ENCODE measurements around the gene DPAGT1.

Gene DPAGT1

GRCh38 chr11:119130662-119131061 lies 29.0 kb upstream of the DPAGT1 start:
- no peak overlapping the region for H3K4me3 ChIP-seq (ENCODE audit: low read depth, low read length)
- no peak overlapping the region for H3K27ac ChIP-seq (ENCODE audit: extremely low read depth, low read depth, low read length)
- CTCF ChIA-PET: interaction anchor here (1.0 kb wide), 1 partner anchor 9 kb away, joined by 3 read pairs; no protein-coding TSS in a partner anchor
- TF ChIP-seq ZNF501 (tag by site-specific recombination; IDR thresholded peaks at IDR 0.05) (no peak), PRDM10 (tag by site-specific recombination; IDR thresholded peaks at IDR 0.05) (no peak), ZNF776 (tag by site-specific recombination; IDR thresholded peaks at IDR 0.05; ENCODE audit: borderline replicate concordance) (no peak), ZNF423 (tag by site-specific recombination; IDR thresholded peaks at IDR 0.05) (no peak), ZNF513 (tag by site-specific recombination; IDR thresholded peaks at IDR 0.05) (no peak), ZBTB11 (tag by site-specific recombination; conservative IDR thresholded peaks at IDR 0.05; ENCODE audit: low read depth) (no peak), SALL2 (tag by site-specific recombination; IDR thresholded peaks at IDR 0.05; ENCODE audit: borderline replicate concordance) (no peak), ZNF280C (tag by site-specific recombination; IDR thresholded peaks at IDR 0.05) (no peak), ZNF626 (tag by site-specific recombination; IDR thresholded peaks at IDR 0.05) (no peak), ZNF704 (tag by site-specific recombination; IDR thresholded peaks at IDR 0.05) (no peak), ZNF585B (tag by site-specific recombination; IDR thresholded peaks at IDR 0.05) (no peak)
- H3K9me3 ChIP-seq (ENCODE audit: control insufficient read depth, insufficient read depth, low read depth, low read length): no peaks in the 10 kb centered on the region
- POLR2A ChIA-PET: no interaction called here
- H3K36me3 ChIP-seq (ENCODE audit: control insufficient read depth in 2 of 2, insufficient read depth in 1 of 2, low read length in 2 of 2): peaks cover 10 to 55% of the 10 kb centered on the region in 2 experiments; a peak in 2 of 3 replicates
- H3K4me1 ChIP-seq (ENCODE audit: control insufficient read depth, insufficient read depth, low read length): no peaks in the 10 kb centered on the region
